ENCODE results near the gene BANF1.

DNA sequence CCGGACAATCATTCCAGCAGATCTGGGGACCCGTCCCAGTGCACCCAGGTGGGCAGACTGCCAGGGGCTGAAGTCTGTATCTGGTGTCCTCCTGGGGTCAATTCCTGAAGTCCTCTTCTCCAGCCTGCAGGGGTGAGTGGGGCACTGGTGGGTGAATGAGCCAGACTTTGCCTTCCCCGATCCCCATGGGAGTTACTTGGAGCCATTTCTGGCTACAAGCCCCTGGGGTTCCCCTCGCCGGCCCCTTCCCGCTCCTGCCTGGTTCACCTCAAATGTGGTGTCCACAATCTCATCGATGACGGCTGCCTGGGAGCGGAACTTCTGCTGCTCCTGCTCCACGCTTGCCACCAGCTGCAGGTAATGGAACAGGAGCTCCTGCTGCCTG lies 14.5 kb downstream of the BANF1 start:
- TF ChIP-seq, protein P1, sequence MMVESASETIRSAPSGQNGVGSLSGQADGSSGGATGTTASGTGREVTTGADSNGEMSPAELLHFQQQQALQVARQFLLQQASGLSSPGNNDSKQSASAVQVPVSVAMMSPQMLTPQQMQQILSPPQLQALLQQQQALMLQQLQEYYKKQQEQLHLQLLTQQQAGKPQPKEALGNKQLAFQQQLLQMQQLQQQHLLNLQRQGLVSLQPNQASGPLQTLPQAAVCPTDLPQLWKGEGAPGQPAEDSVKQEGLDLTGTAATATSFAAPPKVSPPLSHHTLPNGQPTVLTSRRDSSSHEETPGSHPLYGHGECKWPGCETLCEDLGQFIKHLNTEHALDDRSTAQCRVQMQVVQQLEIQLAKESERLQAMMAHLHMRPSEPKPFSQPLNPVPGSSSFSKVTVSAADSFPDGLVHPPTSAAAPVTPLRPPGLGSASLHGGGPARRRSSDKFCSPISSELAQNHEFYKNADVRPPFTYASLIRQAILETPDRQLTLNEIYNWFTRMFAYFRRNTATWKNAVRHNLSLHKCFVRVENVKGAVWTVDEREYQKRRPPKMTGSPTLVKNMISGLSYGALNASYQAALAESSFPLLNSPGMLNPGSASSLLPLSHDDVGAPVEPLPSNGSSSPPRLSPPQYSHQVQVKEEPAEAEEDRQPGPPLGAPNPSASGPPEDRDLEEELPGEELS (CRISPR knock-in tag; IDR thresholded peaks at IDR 0.05) = no peak
- TF ChIP-seq, protein P2, sequence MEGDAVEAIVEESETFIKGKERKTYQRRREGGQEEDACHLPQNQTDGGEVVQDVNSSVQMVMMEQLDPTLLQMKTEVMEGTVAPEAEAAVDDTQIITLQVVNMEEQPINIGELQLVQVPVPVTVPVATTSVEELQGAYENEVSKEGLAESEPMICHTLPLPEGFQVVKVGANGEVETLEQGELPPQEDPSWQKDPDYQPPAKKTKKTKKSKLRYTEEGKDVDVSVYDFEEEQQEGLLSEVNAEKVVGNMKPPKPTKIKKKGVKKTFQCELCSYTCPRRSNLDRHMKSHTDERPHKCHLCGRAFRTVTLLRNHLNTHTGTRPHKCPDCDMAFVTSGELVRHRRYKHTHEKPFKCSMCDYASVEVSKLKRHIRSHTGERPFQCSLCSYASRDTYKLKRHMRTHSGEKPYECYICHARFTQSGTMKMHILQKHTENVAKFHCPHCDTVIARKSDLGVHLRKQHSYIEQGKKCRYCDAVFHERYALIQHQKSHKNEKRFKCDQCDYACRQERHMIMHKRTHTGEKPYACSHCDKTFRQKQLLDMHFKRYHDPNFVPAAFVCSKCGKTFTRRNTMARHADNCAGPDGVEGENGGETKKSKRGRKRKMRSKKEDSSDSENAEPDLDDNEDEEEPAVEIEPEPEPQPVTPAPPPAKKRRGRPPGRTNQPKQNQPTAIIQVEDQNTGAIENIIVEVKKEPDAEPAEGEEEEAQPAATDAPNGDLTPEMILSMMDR (IDR thresholded peaks at IDR 0.05) = no peak
- TF ChIP-seq TEAD4 (CRISPR knock-in tag; IDR thresholded peaks at IDR 0.05) = no peak
